ENCODE measurements around the gene ATG9B.
A peak's percentile ranks its signal among the peaks of the same experiment; 100 is the strongest.
"Not testable (repeated sequence)": the region's sequence is repeated elsewhere in the genome, so short reads cannot be mapped to it uniquely, and the experiment has no call there.

The ATG9B gene

GRCh38 chr7:151058781-151059366 is 34.6 kb upstream of the ATG9B start:
- DNase-seq, result no peak

DNA sequence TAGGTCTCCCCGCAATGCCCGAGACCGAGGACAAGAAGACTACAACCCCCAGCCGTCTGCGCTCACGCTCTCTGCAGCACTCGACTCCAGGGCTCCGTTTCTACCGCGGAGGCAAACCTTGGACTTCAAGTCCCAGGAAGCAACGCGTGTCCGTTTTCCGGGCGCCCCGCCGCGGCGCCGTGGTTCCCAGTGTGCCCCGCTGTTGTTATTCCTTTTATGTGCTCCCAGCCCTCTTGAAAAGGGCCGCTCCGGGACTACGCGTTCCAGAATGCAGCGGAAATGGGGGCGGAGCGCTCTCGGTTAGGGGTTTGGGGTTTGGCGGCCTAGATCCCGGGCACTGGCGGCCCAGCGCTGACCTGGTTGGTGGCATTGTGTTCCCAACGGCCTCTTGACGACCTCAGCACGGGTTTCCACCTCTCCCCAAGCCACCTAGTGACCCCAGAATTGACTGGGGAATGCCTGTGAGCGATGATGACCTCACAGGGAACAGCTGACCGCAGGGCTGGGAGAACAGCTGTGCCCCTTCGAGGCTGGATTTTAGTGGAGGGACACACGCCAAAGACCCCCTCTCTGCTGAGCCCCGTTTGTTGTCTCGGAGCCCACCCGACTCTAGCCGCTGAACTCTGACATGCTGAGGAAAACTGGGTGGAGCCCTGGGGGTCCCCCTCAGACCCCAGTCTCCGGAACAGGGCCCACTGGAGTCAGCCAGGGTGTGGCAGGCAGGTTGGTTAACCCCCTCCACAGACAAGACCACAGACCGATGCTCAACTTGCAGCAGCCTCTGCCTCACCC is 33.9 kb upstream of the ATG9B start:
- peak; percentile 98 for DNase-seq

DNA sequence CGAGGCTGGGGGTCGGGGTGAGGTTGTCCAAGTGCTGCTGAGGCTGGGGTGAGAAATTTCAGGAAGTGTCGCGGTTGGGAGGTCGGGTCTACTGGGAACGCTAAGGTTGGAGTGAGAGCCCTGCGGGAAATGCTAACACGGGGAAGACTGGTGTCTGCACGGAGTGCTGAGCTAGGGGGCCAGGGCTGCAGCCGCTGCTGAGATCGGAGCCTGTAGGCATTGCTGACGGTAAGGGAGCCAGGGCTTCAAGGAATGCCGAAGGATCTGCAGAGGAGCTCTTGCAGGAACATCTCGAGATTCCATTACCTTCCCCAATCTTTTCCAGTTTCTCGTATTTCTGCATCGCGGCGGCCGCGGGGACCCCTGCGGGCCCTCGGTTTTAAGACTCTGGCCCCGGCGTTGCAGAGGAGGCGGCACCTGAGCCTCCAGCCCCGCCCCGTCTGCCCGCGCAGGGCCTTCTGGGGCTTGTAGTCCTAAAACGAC is 33.3 kb upstream of the ATG9B start, which contains the start of gene CDK5:
Gene CDK5 (minus strand): TSS at position 392 of the 483 bp plus-strand sequence. CDS start 49 bp downstream, at position 343.
- no peak for DNase-seq

GRCh38 chr7:151056666-151057505 is 32.6 kb upstream of the ATG9B start:
- no peak for DNase-seq

- no peak for DNase-seq
These were observed 32.0 kb upstream of the ATG9B start for GRCh38 chr7:151056283-151056665.

GRCh38 chr7:151053751-151054150 is 29.5 kb upstream of the ATG9B start:
- DNase-seq, result no peak

- DNase-seq, result no peak
These were observed 28.8 kb upstream of the ATG9B start for GRCh38 chr7:151053096-151053495.

- DNase-seq, result peak; percentile 68
These were observed 26.8 kb upstream of the ATG9B start for GRCh38 chr7:151051108-151051507.

DNA sequence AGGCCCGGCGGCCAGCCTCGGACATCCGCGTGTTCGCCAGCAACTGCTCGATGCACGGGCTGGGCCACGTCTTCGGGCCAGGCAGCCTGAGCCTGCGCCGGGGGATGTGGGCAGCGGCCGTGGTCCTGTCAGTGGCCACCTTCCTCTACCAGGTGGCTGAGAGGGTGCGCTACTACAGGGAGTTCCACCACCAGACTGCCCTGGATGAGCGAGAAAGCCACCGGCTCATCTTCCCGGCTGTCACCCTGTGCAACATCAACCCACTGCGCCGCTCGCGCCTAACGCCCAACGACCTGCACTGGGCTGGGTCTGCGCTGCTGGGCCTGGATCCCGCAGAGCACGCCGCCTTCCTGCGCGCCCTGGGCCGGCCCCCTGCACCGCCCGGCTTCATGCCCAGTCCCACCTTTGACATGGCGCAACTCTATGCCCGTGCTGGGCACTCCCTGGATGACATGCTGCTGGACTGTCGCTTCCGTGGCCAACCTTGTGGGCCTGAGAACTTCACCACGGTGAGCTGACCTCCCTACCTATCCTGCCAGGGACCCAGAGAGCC is 24.7 kb upstream of the ATG9B start:
- DNase-seq, result no peak

GRCh38 chr7:151047976-151048815 is 23.9 kb upstream of the ATG9B start, which contains the start of gene ASIC3:
Gene ASIC3, plus strand, starts transcription at chr7:151048531. Its CDS starts 355 bp downstream, at chr7:151048886.
- DNase-seq, result no peak

GRCh38 chr7:151046603-151047573 is 22.6 kb upstream of the ATG9B start:
- no peak for DNase-seq

DNA sequence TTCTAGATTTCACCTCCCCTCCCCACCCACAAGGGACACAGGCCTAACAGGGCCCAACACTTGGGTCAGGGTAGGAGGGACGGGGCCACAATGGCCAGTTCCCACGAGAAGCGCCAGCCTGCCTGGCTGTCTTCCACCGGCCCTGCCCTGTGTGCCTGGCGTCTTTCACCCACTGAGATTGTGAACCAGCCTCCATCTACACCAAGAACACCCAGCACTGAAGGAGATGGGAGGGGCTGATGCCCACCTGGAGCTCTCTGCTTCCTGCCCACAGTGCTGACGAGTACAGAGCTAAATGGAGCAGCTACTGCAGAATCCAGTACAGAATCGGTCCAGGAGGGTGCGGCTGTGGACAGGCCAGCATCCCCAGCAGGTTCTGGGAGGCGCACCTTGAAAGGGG is 21.7 kb upstream of the ATG9B start:
- no peak for DNase-seq

DNA sequence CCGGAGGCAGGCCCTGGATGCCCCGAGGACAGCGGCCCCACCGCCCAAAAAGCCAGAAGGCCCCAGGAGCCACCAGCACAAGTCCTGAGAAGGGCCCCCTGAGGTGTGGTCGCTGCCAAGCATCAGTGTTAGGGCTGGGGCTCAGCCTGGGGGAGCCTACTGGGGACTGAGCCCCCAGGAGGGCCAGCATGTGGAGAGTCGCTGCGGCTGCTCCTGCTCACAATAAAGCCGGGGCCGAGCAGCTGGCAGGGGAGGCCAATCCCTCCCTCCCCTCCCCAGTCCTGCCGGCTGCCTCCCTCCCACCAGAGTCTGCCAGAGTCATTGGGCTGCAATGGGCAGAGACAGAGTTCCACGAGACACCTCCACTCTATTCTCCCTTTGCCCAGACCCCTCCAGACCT is 21.0 kb upstream of the ATG9B start:
- DNase-seq, result no peak

DNA sequence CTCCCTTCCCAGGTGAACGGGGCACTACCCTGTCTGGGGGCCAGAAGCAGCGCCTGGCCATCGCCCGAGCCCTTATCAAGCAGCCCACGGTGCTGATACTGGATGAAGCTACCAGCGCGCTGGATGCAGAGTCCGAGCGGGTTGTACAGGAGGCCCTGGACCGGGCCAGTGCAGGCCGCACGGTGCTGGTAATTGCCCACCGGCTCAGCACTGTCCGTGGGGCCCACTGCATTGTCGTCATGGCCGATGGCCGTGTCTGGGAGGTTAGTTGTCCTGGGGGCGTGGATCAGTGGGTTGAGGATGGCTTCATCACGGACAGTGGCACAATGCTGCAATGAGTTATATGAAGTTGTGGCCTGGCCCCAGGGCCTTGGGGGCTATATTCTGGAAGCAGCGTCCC is 19.7 kb upstream of the ATG9B start:
- DNase-seq, result no peak

DNA sequence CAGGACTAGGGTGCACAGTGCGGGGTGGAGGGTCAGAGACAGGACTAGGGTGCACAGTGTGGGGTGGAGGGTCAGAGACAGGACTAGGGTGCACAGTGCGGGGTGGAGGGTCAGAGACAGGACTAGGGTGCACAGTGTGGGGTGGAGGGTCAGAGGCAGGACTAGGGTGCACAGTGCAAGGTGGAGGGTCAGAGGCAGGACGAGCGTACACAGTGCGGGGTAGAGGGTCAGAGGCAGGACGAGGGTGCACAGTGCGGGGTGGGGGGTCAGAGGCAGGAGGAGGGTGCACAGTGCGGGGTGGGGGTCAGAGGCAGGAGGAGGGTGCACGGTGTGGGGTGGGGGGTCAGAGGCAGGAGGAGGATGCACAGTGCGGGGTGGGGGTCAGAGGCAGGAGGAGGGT is 19.2 kb upstream of the ATG9B start:
- not testable (repeated sequence) for DNase-seq

DNA sequence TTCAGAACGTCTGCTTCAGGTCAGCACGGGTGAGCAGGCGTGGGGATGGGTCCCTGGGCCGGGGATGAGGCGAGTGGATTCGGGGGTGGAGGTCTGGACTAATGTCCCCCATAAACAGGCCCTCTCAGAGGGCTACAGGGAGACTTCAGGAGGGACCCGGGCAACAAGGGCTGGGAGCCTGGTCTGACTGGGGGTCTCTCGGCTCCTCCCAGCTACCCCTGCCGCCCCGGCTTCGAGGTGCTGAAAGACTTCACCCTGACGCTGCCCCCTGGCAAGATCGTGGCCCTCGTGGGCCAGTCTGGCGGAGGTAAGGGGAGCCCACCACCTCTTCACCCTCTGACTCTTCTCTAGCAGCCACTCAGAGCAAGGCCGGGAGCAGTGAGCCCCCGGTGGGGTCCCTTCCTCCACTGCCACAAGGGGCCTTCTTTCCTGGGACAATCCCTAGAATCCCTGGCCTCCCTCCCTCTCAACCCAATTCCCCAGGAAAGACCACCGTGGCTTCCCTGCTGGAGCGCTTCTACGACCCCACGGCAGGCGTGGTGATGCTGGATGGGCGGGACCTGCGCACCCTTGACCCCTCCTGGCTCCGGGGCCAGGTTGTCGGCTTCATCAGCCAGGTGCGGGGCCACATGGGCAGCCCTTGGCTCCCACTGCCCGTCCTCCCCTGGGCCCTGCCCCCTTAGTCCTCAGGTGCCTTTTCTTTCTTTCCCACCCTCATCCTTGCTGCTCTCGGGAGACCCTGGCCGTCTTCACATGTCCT is 16.5 kb upstream of the ATG9B start:
- DNase-seq, result no peak

GRCh38 chr7:151039850-151040548 is 15.7 kb upstream of the ATG9B start:
- DNase-seq, result no peak

DNA sequence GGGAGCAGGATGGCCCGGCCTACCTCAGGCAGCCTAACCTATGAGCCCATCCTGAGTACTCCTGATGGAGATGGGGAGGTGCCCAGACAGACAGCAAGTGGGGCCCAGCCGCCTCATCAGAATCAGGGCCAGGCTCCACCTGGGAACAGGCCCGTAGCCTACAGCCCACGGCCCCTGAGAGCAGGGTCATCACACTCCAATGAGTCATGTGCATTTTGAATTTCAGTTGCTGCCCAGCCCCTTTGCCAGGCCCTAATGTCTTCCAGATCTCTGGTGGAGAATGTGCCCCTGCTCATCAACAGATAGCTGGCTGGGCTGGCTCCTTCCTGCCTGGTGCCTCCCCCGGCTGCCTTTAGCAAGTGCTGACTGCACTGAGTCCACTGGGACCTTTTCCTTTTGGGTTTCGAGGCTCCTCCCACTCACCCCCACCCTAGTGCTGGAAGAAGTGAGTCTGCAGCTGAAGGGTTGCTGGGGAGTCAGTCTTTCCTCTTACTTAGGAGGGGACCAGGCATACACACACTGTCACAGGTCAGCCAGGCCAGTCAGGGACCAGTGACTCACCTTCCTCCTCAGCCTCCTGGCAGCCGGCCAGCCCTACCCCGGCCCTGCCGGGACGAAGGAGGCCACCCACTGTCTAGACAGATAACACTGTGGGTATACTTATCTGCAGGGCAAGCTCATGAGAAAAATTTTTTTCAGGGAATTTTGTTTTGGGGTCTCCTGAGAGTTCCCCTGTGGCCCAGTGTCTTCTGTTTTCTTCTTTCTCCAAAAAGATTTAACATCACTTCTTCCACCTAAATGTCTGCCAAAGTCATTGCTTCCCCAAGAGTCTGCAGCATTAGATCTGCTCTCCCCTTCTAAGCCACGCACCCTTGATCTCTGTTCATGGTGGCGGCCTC is 14.9 kb upstream of the ATG9B start:
- DNase-seq, result peak; percentile 91

Data from stimulated activated CD4-positive, alpha-beta T cell treated with anti-CD3 and anti-CD28 coated beads, Interleukin-15, amount 100 ng/mL, for 24 hours (primary cell).